Skeletal muscle cell (primary cell): ENCODE results near the gene RBM44.
"Not testable (repeated sequence)": the region's sequence is repeated elsewhere in the genome, so short reads cannot be mapped to it uniquely, and the experiment has no call there.

ENCODE experiments used
- DNase-seq: peaks from one replicate; pipeline ENCODE4 v3.0.0-alpha.2; 2010; ENCODE audit warnings: low read depth
- H3K4me3 ChIP-seq: 2 replicates; pipeline ENCODE4 v1.5.1; 2011; ENCODE audit warnings: low read depth, mild to moderate bottlenecking, control low read depth, low read length, moderate library complexity

Gene RBM44

DNA sequence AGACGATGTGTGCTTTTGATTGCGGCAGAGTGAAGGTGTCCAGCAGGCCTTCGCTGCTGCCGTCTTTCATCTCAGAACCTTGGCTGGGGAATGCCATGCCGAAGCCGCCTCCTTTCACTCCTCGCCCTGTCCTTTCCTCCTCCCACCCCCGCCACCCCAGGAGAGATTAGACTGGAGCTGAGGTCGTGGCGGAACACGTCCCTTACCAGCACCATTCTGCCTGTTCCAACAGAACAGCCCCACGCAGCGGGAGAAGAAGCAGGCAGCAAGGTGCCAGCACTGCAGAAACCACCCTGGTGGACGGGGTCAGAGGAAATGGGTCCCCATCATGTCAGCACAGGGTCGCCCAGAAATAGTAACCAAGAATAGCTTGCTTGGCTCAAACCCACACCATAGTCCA lies 24.8 kb upstream of the RBM44 start:
- DNase-seq = no peak
- no peak overlapping the region for H3K4me3 ChIP-seq

- no peak for DNase-seq
Observed at GRCh38 chr2:237774811-237775553, 23.6 kb upstream of the RBM44 start.

GRCh38 chr2:237779521-237779920 lies 19.1 kb upstream of the RBM44 start:
- no peak for DNase-seq
- H3K4me3 ChIP-seq = no peak overlapping the region

More at GRCh38 chr2:237774811-237775553, 23.6 kb upstream of the RBM44 start:
- H3K4me3 ChIP-seq = no peak overlapping the region

DNA sequence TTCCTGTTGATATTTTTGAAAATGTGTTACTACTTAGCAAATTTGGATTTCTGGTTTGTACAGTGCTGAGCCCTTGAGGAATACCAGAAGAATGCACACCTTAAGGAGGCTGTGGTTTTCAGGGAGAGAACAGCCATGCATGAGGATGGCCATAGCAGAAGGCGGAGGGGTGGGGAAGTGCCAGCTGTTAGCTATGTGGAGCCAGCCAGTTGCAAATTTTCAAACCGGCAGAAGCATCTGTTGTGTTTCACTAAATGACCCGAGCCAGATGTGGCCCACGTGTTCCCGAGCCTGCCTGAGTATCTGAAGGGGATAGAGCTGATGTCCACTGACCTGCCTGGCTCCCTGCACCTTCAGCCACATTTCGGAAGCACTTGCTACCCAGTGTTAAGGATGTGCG lies 16.4 kb upstream of the RBM44 start:
- no peak overlapping the region for H3K4me3 ChIP-seq

GRCh38 chr2:237783678-237784077 lies 14.9 kb upstream of the RBM44 start:
- not testable (repeated sequence) for H3K4me3 ChIP-seq, DNase-seq

More for the DNA sequence above, 16.4 kb upstream of the RBM44 start:
- no peak for DNase-seq

- DNase-seq = no peak
- no peak overlapping the region for H3K4me3 ChIP-seq
Observed at GRCh38 chr2:237786936-237787335, 11.6 kb upstream of the RBM44 start.

- H3K4me3 ChIP-seq = no peak overlapping the region
- no peak for DNase-seq
Observed at GRCh38 chr2:237790353-237790752, 8.2 kb upstream of the RBM44 start.

GRCh38 chr2:237791977-237792727 lies 6.4 kb upstream of the RBM44 start:
- no peak overlapping the region for H3K4me3 ChIP-seq
- no peak for DNase-seq

GRCh38 chr2:237797253-237797652 lies 1.3 kb upstream of the RBM44 start:
- no peak overlapping the region for H3K4me3 ChIP-seq
- DNase-seq = no peak

GRCh38 chr2:237799060-237799428 lies 465 bp downstream of the RBM44 start:
- H3K4me3 ChIP-seq = no peak overlapping the region
- no peak for DNase-seq

GRCh38 chr2:237801466-237801865 lies 2.9 kb downstream of the RBM44 start:
- no peak for DNase-seq
- no peak overlapping the region for H3K4me3 ChIP-seq

DNA sequence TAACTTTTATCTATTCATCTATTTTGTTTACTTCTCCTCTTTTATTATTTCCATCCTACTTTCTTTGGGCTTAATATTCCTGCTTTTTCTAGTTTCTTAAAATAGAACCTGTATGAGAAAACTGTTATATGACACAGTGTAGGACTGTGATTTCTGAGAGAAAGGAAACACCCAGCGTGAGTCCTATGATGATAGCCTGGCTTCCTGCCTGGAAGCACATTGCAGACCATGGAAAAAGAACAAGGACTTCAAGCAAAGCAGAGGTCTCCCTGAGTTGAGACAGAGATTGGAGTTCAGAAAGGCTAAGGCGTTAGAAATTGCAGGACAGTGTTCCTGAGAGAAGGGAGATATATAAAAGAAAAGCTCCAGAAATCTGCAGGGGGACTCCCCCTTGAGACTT lies 7.8 kb downstream of the RBM44 start:
- DNase-seq = no peak
- H3K4me3 ChIP-seq = no peak overlapping the region

DNA sequence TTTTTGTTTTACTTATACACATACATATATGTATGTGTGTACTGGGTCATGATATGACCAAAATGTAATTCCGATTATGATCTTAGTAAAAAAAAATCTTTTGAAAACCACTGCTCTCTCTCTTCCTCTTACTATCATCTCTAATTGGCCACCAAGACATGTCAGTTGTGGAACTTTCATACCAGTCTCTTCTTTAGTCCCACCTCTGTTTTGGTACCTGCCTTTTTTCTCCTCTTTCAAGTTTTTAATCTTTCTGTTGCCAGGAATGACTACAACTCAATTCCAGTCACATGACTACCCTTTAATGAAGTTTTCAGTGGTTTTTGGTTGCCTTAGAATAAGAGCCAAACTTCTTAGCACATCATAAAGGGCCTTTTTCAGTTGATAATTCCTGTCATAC lies 17.1 kb downstream of the RBM44 start:
- DNase-seq = no peak
- no peak overlapping the region for H3K4me3 ChIP-seq

DNA sequence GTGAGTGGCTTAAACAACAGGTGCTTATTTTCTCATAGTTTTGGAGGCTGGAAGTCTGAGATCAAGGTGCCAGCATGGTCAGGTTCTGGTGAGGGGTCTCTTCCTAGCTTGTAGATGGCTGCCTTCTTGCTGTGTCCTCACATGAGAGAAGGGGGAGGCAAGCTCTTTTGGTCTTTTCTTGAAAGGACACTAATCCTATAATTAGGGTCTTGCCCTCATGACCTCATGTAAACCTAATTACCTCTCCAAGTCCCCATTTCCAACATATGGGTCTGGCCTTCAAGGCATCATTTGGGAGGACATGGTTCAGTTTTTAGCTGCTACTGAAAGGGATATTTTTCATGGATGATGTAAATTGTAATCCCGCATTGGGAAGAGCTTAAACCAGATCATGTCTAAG lies 18.0 kb downstream of the RBM44 start:
- DNase-seq = no peak
- no peak overlapping the region for H3K4me3 ChIP-seq

- H3K4me3 ChIP-seq = no peak overlapping the region
- DNase-seq = peak; percentile 15
Observed at GRCh38 chr2:237818066-237818473, 19.5 kb downstream of the RBM44 start.

DNA sequence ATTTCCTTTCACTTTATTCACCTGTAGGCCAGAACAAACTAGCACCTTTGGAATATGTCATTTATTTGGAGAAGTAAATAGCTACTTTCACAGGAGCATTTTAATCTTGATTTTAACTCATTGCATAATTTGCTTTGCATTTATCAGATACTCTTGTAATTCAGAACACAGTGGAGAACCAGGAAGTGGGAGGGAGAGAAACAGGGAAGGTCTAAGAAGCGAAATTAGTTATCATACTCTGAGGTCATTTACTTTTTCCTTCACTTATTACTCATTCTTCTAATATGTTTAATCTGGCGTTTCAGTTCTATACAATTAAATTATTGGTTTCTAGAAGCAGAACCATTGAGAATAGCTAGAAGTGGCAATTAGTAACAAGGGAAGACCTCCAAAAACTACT lies 20.7 kb downstream of the RBM44 start:
- H3K4me3 ChIP-seq = no peak overlapping the region
- DNase-seq = no peak

- no peak overlapping the region for H3K4me3 ChIP-seq
- no peak for DNase-seq
Observed at GRCh38 chr2:237820421-237820820, 21.8 kb downstream of the RBM44 start.

DNA sequence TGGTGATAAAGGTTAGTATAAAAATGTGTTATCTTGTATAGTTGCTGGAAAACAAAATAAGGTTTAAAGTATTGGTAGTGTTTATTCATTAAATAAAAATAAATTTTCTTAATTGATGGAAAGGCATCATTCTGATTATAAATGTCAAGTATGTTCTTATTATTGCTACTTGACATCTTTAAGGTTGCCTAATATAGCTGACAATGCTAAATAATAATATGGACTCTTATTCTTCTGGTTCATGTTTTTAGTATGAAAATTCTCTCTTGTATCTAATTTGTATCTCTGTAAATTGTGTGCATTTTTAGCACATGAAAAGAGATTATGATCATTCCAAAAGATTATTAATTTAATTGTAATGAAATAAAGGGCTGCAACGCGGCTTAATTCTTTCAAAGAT lies 25.0 kb downstream of the RBM44 start:
- no peak for DNase-seq
- no peak overlapping the region for H3K4me3 ChIP-seq

GRCh38 chr2:237824085-237824484 lies 25.5 kb downstream of the RBM44 start:
- no peak overlapping the region for H3K4me3 ChIP-seq
- DNase-seq = no peak

- no peak overlapping the region for H3K4me3 ChIP-seq
- no peak for DNase-seq
Observed at GRCh38 chr2:237827421-237827987, 28.9 kb downstream of the RBM44 start.

- no peak overlapping the region for H3K4me3 ChIP-seq
- DNase-seq = no peak
Observed at GRCh38 chr2:237830522-237830921, 31.9 kb downstream of the RBM44 start.
